HG02884 (cell line): ENCODE data around the gene TOX2.

Experiments
- ATAC-seq: cut with Tn5 transposase; IDR thresholded peaks from one replicate; pipeline ENCODE4 v1.9.1; 2021; ENCODE audit warnings: mild to moderate bottlenecking, moderate library complexity; ENCODE audit not compliant: unreplicated experiment

The TOX2 gene

GRCh38 chr20:43955750-43956191, 41.1 kb downstream of the TOX2 start:
- peak; percentile 16 for ATAC-seq

GRCh38 chr20:43957392-43957791, 42.7 kb downstream of the TOX2 start:
- ATAC-seq, result no peak

GRCh38 chr20:43958626-43959025, 44.0 kb downstream of the TOX2 start:
- no peak for ATAC-seq

GRCh38 chr20:43959079-43959919, 44.6 kb downstream of the TOX2 start:
- no peak for ATAC-seq

GRCh38 chr20:43959920-43960227, 45.2 kb downstream of the TOX2 start:
- ATAC-seq, result no peak

- no peak for ATAC-seq
Measured at GRCh38 chr20:43960231-43960630, 45.6 kb downstream of the TOX2 start.

- no peak for ATAC-seq
Measured at GRCh38 chr20:43961116-43961515, 46.5 kb downstream of the TOX2 start.

GRCh38 chr20:43961541-43962471, 47.2 kb downstream of the TOX2 start:
- no peak for ATAC-seq

- ATAC-seq, result no peak
Measured at GRCh38 chr20:43962530-43962929, 47.9 kb downstream of the TOX2 start.

- ATAC-seq, result no peak
Measured at GRCh38 chr20:43963233-43963632, 48.6 kb downstream of the TOX2 start.

GRCh38 chr20:43963872-43964791, 49.5 kb downstream of the TOX2 start:
- peak; percentile 57 for ATAC-seq

- no peak for ATAC-seq
Measured at GRCh38 chr20:43968341-43969000, 53.8 kb downstream of the TOX2 start.

GRCh38 chr20:43969028-43969447, 54.4 kb downstream of the TOX2 start:
- no peak for ATAC-seq

GRCh38 chr20:43969501-43970182, 55.0 kb downstream of the TOX2 start:
- no peak for ATAC-seq

GRCh38 chr20:43971267-43971666, 56.6 kb downstream of the TOX2 start:
- no peak for ATAC-seq

- ATAC-seq, result no peak
Measured at GRCh38 chr20:43972051-43972450, 57.4 kb downstream of the TOX2 start.

- ATAC-seq, result no peak
Measured at GRCh38 chr20:43972692-43973091, 58.0 kb downstream of the TOX2 start.

GRCh38 chr20:43973231-43973630, 58.6 kb downstream of the TOX2 start:
- ATAC-seq, result no peak

- no peak for ATAC-seq
Measured at GRCh38 chr20:43973671-43974450, 59.2 kb downstream of the TOX2 start.
